Retinal pigment epithelial cell (primary cell): ENCODE measurements around the gene RNGTT.

Experiments
- DNase-seq: peaks from one replicate; pipeline ENCODE4 v3.0.0-alpha.2; 2010; ENCODE audit warnings: low read depth
- H3K4me3 ChIP-seq: 2 replicates; pipeline ENCODE4 v1.5.1; 2011; ENCODE audit warnings: mild to moderate bottlenecking, low read length, control low read depth, moderate library complexity
- CTCF ChIP-seq: conservative IDR thresholded peaks from 2 replicates; pipeline ENCODE4 v1.5.1; 2011; ENCODE audit warnings: low read depth, low read length, control low read depth, inconsistent platforms

Gene RNGTT

GRCh38 chr6:88865275-88865674 lies 98.1 kb downstream of the RNGTT start:
- no peak for TF ChIP-seq CTCF
- DNase-seq: no peak
- no peak overlapping the region for H3K4me3 ChIP-seq

- no peak for TF ChIP-seq CTCF
- no peak for DNase-seq
- no peak overlapping the region for H3K4me3 ChIP-seq
Observed at GRCh38 chr6:88864359-88865054, 98.9 kb downstream of the RNGTT start.

GRCh38 chr6:88860310-88860709 lies 103.1 kb downstream of the RNGTT start:
- no peak for DNase-seq
- no peak overlapping the region for H3K4me3 ChIP-seq
- no peak for TF ChIP-seq CTCF

- no peak for DNase-seq
- H3K4me3 ChIP-seq: no peak overlapping the region
- TF ChIP-seq CTCF: no peak
Observed at GRCh38 chr6:88858455-88858854, 105.0 kb downstream of the RNGTT start.

- DNase-seq: no peak
- H3K4me3 ChIP-seq: no peak overlapping the region
- TF ChIP-seq CTCF: no peak
Observed at GRCh38 chr6:88856566-88856965, 106.9 kb downstream of the RNGTT start.

- no peak for DNase-seq
- no peak for TF ChIP-seq CTCF
- H3K4me3 ChIP-seq: no peak overlapping the region
Observed at GRCh38 chr6:88855541-88856147, 107.8 kb downstream of the RNGTT start.

GRCh38 chr6:88852775-88853174 lies 110.6 kb downstream of the RNGTT start:
- no peak overlapping the region for H3K4me3 ChIP-seq
- no peak for TF ChIP-seq CTCF
- no peak for DNase-seq
